ENCODE data around the gene NRG4.
"Not testable (repeated sequence)": the region's sequence is repeated elsewhere in the genome, so short reads cannot be mapped to it uniquely, and the experiment has no call there.

Gene NRG4

GRCh38 chr15:75994220-75994619, 18.0 kb downstream of the NRG4 start:
- DNase-seq (ENCODE audit: low spot score) = no peak

GRCh38 chr15:75992897-75993296, 19.3 kb downstream of the NRG4 start:
- DNase-seq (ENCODE audit: low spot score) = no peak

DNA sequence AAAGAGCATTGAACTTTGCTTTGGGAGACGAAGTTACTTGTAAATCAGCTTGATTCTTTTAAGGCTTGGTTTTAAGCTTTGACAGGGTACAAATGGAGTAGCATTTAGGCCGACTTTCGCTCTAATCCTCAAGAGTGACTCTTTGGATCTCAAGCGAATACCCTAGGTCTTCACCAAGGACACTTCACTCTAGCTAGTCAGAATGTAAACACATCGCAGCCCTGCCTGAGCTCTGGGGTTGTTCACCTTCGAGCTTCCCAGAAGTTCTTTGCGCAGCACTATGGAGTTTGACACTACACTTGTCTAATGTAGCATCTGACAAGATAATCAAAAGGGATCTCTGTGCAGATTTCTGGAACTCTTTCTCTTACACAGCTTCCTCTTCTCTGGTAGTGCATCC, 22.3 kb downstream of the NRG4 start:
- no peak for DNase-seq (ENCODE audit: low spot score)

DNA sequence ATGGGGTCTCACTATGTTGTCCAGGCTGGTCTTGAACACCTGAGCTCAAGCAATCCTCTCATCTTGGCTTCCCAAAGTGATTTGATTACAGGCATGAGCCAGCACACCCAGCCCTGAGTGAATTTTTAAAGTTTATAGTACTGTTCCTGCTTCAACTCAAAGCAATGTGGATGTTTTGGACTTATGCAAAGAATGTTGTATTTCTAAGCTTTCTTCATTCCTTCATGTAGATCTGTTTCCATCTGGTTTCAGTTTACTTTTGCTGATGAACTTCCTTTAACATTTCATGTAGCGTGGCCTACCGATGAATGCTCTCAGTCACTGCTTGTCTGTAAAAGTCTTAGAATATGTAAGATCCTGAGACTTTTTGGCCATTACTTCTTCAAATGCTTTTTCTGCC, 23.2 kb downstream of the NRG4 start:
- no peak for DNase-seq (ENCODE audit: low spot score)

GRCh38 chr15:75985971-75986370, 26.3 kb downstream of the NRG4 start:
- DNase-seq (ENCODE audit: low spot score) = no peak

DNA sequence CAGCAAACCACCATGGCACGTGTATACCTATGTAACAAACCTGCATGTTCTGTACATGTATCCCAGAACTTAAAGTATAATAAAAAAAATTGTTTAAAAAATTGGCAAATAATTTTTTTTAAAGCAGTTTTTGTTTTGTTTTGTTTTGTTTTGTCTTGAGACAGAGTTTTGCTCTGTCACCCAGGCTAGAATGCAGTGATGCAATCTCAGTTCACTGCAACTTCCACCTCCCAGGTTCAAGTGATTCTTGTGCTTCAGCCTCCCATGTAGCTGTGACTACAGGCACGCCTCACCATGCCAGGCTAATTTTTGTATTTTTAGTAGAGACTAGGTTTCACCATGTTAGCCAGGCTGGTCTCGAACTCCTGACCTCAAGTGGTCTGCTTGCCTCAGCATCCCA, 27.5 kb downstream of the NRG4 start:
- DNase-seq (ENCODE audit: low spot score) = not testable (repeated sequence)

DNA sequence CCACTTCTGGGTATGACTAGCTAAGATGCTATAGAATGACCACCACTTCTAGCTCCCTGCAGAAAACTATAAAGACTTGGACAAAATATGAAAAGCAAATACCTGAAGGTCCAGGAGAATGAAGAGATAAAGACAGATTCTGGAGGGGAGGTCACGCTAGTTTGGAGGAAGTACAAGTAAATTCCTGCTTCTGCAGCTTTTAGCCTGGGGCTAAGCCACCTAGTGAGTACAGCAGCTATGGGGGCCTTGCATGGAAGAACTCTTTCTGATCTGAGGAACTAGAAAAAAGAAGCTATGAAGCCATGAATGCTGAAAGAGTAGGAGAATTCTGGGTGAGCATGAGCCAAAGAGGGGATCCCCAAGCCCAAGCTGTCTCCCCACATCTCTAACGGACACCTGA, 29.8 kb downstream of the NRG4 start:
- no peak for DNase-seq (ENCODE audit: low spot score)

DNA sequence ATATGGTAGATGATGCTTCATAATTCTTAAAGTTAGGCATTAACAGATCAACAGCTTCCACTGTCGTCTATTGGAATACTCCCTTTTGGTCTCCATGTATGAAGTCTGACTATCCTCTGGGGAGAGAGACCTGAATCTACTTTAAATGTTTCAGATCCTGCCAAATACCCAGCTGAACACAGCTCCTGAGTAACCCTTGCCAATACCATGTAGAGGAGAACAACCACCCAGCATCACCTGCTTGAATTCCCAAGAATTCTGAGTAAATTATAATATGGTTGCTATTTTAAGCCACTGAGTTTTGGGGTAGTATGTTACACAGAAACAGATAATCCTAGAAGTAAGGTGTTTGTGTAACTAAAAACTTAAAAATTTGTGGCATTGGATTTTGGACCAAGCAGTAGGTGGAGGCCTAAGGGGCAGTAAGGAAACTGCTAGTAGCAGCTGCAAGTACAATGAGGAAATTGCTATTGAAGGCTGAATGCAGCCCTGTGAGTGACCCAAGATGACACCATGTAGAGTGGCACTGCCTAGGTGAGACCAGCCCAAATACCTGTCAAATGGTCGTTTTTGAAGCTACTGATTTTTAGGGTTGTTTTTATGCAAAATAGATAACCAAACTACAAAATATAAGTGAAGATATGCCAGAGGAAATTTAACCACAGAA, 30.9 kb downstream of the NRG4 start:
- DNase-seq (ENCODE audit: low spot score) = no peak

- DNase-seq (ENCODE audit: low spot score) = not testable (repeated sequence)
Observed at GRCh38 chr15:75976766-75977165, 35.5 kb downstream of the NRG4 start.

DNA sequence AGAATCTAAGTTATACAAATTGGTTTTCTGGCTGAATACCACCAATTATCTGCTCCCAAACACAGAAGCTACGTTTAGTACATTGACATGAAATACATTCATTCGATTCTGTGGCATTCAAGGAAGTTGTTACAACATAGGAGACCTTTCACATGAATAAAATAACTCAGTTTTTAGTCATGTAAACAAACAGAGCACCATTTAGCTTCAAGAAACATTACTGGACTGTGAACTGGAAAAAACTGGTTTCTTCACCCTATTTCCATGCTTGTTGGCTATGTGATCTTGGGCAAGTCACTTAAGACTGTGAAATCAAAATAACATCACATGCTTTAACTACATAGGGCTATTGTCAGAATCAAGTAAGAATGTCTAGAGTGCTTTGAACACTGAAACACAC, 46.2 kb downstream of the NRG4 start:
- no peak for DNase-seq (ENCODE audit: low spot score)

DNA sequence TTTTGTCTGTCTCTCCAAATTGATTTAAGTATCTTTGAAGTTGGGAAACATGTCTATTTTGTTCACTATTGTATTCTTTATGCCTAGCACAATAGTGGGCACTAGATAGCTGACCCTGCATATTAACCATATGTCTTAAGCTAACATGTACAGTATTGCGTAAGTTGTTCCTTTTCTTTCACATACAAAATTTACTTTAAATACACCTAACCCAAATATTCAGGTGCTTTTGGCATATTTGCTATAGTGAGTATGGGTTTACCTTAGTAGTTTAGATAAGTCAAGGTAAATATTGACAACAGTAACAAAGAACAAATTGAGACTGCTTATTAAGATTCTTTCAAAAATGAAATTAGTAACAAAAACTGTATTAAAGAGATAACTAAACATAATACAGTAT, 50.9 kb downstream of the NRG4 start:
- no peak for DNase-seq (ENCODE audit: low spot score)

GRCh38 chr15:75955720-75956119, 56.5 kb downstream of the NRG4 start:
- DNase-seq (ENCODE audit: low spot score) = no peak

DNA sequence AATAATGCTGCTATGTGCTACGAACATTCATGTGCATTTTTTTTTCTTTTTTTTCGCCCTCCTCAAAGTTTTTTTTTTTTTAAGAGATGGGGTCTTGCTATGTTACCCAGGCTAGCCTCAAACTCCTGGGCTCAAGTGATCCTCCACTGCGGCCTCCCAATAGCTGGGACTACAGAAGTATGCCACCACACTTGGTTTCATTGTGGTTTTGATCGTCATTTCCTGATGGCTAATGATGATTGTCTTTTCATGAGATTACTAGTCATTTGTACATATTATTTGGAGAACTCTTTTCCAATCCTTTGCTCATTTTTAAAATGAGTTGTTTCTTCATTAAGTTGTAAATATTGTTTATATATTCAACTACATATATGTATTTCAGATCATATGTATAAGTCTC, 59.7 kb downstream of the NRG4 start:
- no peak for DNase-seq (ENCODE audit: low spot score)

DNA sequence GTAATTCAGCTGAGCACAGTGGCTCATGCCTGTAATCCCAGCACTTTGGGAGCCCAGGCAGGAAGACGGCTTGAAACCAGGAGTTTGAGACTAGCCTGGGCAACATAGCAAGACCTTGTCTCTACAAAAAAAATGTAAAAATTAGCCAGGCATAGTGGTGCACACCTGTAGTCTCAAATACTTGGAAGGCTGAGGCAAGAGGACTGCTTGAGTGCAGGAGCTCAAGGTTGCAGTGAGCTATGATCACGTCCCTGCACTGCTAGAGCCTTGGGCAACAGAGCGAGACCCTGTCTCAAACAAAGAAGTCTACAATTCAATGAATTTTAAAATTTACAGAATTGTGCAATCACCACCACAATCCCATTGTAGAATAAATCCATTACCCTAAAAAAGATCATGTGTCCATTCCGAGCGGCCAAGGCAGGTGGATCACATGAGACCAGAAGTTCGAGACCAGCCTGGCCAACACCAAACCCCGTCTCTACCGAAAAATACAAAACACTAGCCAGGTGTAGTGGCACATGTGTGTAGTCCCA, 63.4 kb downstream of the NRG4 start:
- DNase-seq (ENCODE audit: low spot score) = no peak

- DNase-seq (ENCODE audit: low spot score) = no peak
Observed at GRCh38 chr15:75947092-75947491, 65.1 kb downstream of the NRG4 start.

DNA sequence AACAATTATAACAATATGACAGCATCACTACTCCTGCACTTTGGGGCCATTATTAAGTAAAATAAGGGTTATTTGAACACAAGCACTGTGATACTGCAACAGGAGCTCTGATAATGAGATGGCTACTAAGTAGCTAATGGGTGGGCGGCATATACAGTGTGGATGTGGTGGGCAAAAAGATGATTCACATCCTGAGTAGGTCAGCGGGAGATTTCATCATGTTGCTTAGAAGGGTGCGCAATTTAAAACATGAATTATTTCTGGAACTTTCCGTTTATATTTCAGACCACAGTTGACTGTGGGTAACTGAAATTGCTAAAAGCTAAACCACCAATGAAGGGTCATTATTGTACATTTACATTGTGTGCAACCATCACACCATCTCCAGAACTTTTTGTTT, 66.3 kb downstream of the NRG4 start:
- DNase-seq (ENCODE audit: low spot score) = no peak

DNA sequence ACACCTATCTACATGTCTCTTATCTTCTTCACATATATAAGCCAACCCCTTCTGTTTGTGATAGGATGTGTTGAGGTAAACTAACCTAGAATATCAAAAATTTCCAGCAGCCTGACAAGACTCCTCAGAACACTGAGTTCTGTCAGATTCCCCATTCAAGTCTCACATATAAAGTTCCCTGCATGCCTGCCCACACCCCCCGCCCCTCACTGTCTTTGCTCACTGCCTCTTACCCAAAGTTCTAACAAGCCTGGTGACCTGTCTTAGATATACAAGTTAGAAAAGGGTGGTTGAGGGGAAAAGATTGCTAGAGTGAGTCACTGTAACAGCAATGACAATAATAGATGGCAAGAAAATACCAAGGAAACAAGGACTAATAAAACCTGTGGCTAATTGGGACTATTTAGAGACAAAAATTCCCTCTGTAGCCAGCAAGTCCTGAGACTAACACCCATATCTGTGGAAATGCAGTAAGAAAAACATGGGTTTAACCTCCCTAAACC, 68.5 kb downstream of the NRG4 start:
- DNase-seq (ENCODE audit: low spot score) = no peak

DNA sequence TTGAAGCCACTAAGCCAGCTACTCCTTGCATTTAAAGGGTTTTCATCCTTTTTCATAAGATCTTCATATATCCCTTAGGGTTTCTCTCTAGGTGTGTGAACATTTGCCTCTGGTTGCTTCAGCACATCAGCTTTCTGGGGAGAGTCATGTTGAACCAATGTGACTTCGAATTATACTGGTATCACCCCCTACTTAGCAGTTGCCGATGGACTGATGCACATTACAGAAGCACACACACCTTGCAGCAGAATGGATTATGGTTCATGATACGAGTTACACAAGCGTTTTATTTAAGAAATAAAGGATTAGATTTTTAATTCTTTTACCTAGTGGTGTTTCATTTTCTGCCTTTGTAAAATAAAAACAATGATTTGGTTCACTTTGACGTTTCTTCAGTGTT, 69.0 kb downstream of the NRG4 start:
- no peak for DNase-seq (ENCODE audit: low spot score)

DNA sequence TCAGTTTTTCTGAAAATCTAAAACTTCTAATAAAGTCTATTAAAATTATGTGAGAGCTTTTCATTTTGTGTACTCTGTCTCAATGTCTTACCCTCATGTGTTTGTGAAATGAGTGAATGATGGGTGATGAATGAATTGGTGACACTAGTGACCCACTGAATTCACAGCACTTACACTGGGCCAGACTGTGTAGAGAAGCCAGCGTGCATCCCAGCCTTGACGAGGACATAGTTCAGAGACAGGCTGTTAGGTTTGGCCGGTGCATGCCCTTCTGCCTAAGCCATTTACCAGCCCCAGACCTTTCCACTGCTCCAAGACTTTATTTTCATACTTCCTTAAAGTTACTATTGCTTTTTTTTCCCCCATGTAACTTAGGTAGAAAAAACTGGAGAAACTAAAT, 69.8 kb downstream of the NRG4 start:
- no peak for DNase-seq (ENCODE audit: low spot score)

DNA sequence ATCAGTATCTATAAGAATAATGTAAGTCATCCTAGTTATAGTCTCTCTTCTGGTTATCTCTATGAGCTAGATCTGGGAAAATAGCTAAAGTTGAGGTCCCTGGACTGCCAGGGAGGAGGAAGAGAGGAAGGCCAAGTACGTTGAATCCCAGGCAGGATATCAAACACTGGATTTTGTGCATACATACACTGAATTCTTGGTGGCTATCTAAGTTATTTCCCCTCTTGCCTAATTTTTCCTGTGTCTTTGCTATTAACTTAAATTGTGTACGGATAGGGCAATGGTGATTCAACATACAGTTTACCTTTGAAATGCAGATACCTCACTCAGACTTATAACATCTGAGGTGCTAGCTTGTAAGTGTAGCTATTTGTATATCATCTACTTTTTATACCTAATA, 81.4 kb downstream of the NRG4 start:
- no peak for DNase-seq (ENCODE audit: low spot score)

DNA sequence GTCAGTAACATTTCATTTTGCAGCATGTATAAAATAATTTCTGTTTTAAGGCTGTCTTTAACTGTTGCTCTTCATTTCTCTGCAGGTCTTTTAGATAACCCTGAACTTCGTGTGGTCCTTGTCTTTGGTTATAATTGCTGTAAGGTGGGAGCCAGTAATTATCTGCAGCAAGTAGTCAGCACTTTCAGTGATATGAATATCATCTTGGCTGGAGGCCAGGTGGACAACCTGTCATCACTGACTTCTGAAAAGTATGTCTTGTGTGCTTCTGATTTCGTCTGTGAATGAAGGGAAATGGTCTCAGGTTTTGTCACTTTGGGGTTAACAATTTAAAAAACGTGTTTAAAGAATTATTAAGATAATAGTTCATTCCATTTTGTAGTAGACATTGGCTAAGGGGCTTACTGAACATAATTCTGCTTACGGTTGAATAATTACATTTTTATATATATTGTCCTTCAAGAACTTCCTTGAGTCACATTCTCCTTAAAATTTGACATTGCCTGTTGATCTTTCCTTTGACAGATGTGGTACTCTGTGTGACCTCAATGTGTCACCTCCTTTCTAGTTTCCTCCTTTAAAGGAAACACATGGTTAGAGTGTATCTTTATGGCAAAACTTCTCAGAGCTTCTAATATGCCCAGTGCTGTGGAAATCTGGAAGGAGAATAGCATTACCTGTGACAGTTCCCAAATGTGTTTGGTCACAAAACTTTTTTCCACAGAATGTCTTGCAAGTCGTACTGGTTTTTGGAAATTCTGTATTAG, 82.2 kb downstream of the NRG4 start:
- no peak for DNase-seq (ENCODE audit: low spot score)

- DNase-seq (ENCODE audit: low spot score) = peak; percentile 36
Observed at GRCh38 chr15:75928680-75929608, 83.3 kb downstream of the NRG4 start.

Measured in HuH-7 (cell line).